Stimulated activated CD8-positive, alpha-beta memory T cell treated with anti-CD3 and anti-CD28 coated beads, Interleukin-2, amount 100 ng/mL, for 48 hours (primary cell): ENCODE results near the gene SPINK14.

ENCODE experiments used
- DNase-seq, 2 donors: peaks; one replicate each; pipeline ENCODE4 v3.0.0-alpha.2; 2020; ENCODE audit warnings: low read depth in 2 of 2

The SPINK14 gene

GRCh38 chr5:148201151-148201550, 32.8 kb downstream of the SPINK14 start:
- no peak for DNase-seq

- no peak for DNase-seq
These were observed 34.3 kb downstream of the SPINK14 start, which contains the start of gene SPINK6 for GRCh38 chr5:148202531-148203203. SPINK6 (plus strand) TSS chr5:148203042; CDS start chr5:148203097, 55 bp downstream.

GRCh38 chr5:148205044-148205806, 36.9 kb downstream of the SPINK14 start:
- DNase-seq, result no peak

- DNase-seq, result no peak
These were observed 37.5 kb downstream of the SPINK14 start for GRCh38 chr5:148205865-148206264.

GRCh38 chr5:148206620-148207019, 38.3 kb downstream of the SPINK14 start:
- no peak for DNase-seq

- no peak for DNase-seq
These were observed 39.9 kb downstream of the SPINK14 start for GRCh38 chr5:148208226-148208625.

- no peak for DNase-seq
These were observed 40.9 kb downstream of the SPINK14 start for GRCh38 chr5:148209151-148209770.

GRCh38 chr5:148214665-148215185, 46.4 kb downstream of the SPINK14 start:
- DNase-seq, result no peak

GRCh38 chr5:148221508-148221907, 53.2 kb downstream of the SPINK14 start:
- DNase-seq, result no peak

- no peak for DNase-seq
These were observed 55.9 kb downstream of the SPINK14 start for GRCh38 chr5:148224117-148224742.
